WTC11 (cell line): Measurements from ENCODE around the gene TTC28. TPM values are rescaled to one million over a fixed set of nuclear protein-coding genes. Genes with fewer than 3 reads are reported as not detected.

Source experiments
- ATAC-seq: fragments of 200-7000 bp; cut with Tn5 transposase; 2 replicates; pipeline ENCODE4 v1.10.0; 2021; ENCODE audit warnings: mild to moderate bottlenecking, moderate library complexity
- CTCF ChIA-PET: fragments of 300-600 bp; sonication (Branson Sonifier 250); formaldehyde crosslinking; loops from one replicate; lab custom pipeline; 2021; ENCODE audit warnings: antibody characterized with exemption; lab: Charles Lee
- POLR2A ChIA-PET: fragments of 350-600 bp; sonication (Branson Sonifier 250); formaldehyde crosslinking; loops from one replicate; lab custom pipeline; 2021; ENCODE audit warnings: antibody characterized with exemption; lab: Charles Lee
- DNase-seq: peaks from one replicate; pipeline ENCODE4 v3.0.0; 2021; ENCODE audit warnings: low spot score
- H3K27ac Mint-ChIP-seq: 2 replicates; pipeline ENCODE4 v1.8.0; 2021; ENCODE audit warnings: mixed read lengths
- H3K27me3 Mint-ChIP-seq: 2 replicates; pipeline ENCODE4 v1.8.0; 2021; ENCODE audit warnings: low read depth, mild to moderate bottlenecking, moderate library complexity, mixed read lengths
- H3K36me3 Mint-ChIP-seq: 2 replicates; pipeline ENCODE4 v1.8.0; 2021; ENCODE audit warnings: mixed read lengths
- H3K4me1 Mint-ChIP-seq: 2 replicates; pipeline ENCODE4 v1.8.0; 2022; ENCODE audit warnings: mixed read lengths
- H3K4me3 Mint-ChIP-seq: 2 replicates; pipeline ENCODE4 v1.8.0; 2021; ENCODE audit warnings: mild to moderate bottlenecking, moderate library complexity, mixed read lengths
- H3K9me3 Mint-ChIP-seq: 2 replicates; pipeline ENCODE4 v1.8.0; 2021; ENCODE audit warnings: mixed read lengths
- AR ChIP-seq: fragments of 250-450 bp; sonication (Bioruptor Pico); IDR thresholded peaks from 2 replicates; pipeline ENCODE4 v1.9.0; 2021; ENCODE audit warnings: mild to moderate bottlenecking
- ARID4B ChIP-seq: sonication (generic); formaldehyde crosslinking; IDR thresholded peaks from 2 replicates; pipeline ENCODE4 v1.8.0; 2023; ENCODE audit warnings: missing genetic modification reagents, mild to moderate bottlenecking, borderline replicate concordance
- CDX4 ChIP-seq: fragments of 250-450 bp; sonication (Bioruptor Pico); IDR thresholded peaks from 2 replicates; pipeline ENCODE4 v1.9.0; 2021; ENCODE audit warnings: moderate library complexity, mild to moderate bottlenecking, inconsistent platforms, borderline replicate concordance
- CREB1 ChIP-seq: sonication (generic); formaldehyde crosslinking; IDR thresholded peaks from 2 replicates; pipeline ENCODE4 v1.8.0; 2023; ENCODE audit warnings: mild to moderate bottlenecking, missing genetic modification reagents
- ESRRA ChIP-seq: sonication (generic); formaldehyde crosslinking; IDR thresholded peaks from 2 replicates; pipeline ENCODE4 v1.8.1; 2022; ENCODE audit warnings: mild to moderate bottlenecking, missing genetic modification reagents, borderline replicate concordance
- ETV6 ChIP-seq: sonication (generic); formaldehyde crosslinking; IDR thresholded peaks from 2 replicates; pipeline ENCODE4 v1.8.1; 2022; ENCODE audit warnings: mild to moderate bottlenecking, missing genetic modification reagents
- FOXJ3 ChIP-seq: sonication (generic); formaldehyde crosslinking; IDR thresholded peaks from 2 replicates; pipeline ENCODE4 v1.9.0; 2021; ENCODE audit warnings: missing genetic modification reagents, mild to moderate bottlenecking, borderline replicate concordance
- GRHL2 ChIP-seq: fragments of 250-450 bp; sonication (Bioruptor Pico); IDR thresholded peaks from 2 replicates; pipeline ENCODE4 v1.8.0; 2022; ENCODE audit warnings: mild to moderate bottlenecking, moderate library complexity; ENCODE audit not compliant: insufficient replicate concordance, severe bottlenecking
- IRF2 ChIP-seq: sonication (generic); formaldehyde crosslinking; IDR thresholded peaks from 2 replicates; pipeline ENCODE4 v1.8.0; 2022; ENCODE audit warnings: low read depth, missing genetic modification reagents, borderline replicate concordance
- JUN ChIP-seq: sonication (generic); formaldehyde crosslinking; IDR thresholded peaks from 2 replicates; pipeline ENCODE4 v1.8.0; 2023; ENCODE audit warnings: mild to moderate bottlenecking, missing genetic modification reagents
- NR1H2 ChIP-seq: sonication (generic); formaldehyde crosslinking; IDR thresholded peaks from 2 replicates; pipeline ENCODE4 v1.9.0; 2021; ENCODE audit warnings: mild to moderate bottlenecking, moderate library complexity, missing genetic modification reagents
- OVOL2 ChIP-seq: fragments of 250-450 bp; sonication (Bioruptor Pico); IDR thresholded peaks from 2 replicates; pipeline ENCODE4 v1.9.0; 2021; ENCODE audit warnings: mild to moderate bottlenecking, borderline replicate concordance
- SMAD4 ChIP-seq: sonication (generic); formaldehyde crosslinking; IDR thresholded peaks from 2 replicates; pipeline ENCODE4 v1.8.0; 2022; ENCODE audit warnings: mild to moderate bottlenecking, missing genetic modification reagents
- TCF7 ChIP-seq: sonication (generic); formaldehyde crosslinking; IDR thresholded peaks from 2 replicates; pipeline ENCODE4 v1.8.0; 2022; ENCODE audit warnings: mild to moderate bottlenecking, low read depth, missing genetic modification reagents, moderate library complexity
- ZBTB43 ChIP-seq: sonication (generic); formaldehyde crosslinking; IDR thresholded peaks from 2 replicates; pipeline ENCODE4 v1.8.1; 2023; ENCODE audit warnings: mild to moderate bottlenecking, missing genetic modification reagents
- ZMAT4 ChIP-seq: fragments of 250-450 bp; sonication (Bioruptor Pico); IDR thresholded peaks from 2 replicates; pipeline ENCODE4 v1.9.0; 2021; ENCODE audit warnings: mild to moderate bottlenecking
- ZNF263 ChIP-seq: sonication (generic); formaldehyde crosslinking; IDR thresholded peaks from 2 replicates; pipeline ENCODE4 v1.8.1; 2022; ENCODE audit warnings: low read depth, mild to moderate bottlenecking, moderate library complexity, missing genetic modification reagents
- ZNF396 ChIP-seq: fragments of 250-450 bp; sonication (Bioruptor Pico); IDR thresholded peaks from 2 replicates; pipeline ENCODE4 v1.8.0; 2021; ENCODE audit warnings: mild to moderate bottlenecking, moderate library complexity, borderline replicate concordance
- ZNF512 ChIP-seq: sonication (generic); formaldehyde crosslinking; IDR thresholded peaks from 2 replicates; pipeline ENCODE4 v1.8.1; 2022; ENCODE audit warnings: missing genetic modification reagents, borderline replicate concordance
- total RNA-seq: library from RNA; stranded (reverse); gene quantifications from 3 replicates; pipeline ENCODE4 v1.2.3, GENCODE V29; 2021

TTC28 gene
- total RNA-seq, 1 experiment from 2014 or later, result 13.0 TPM

GRCh38 chr22:28105413-28105812 is 574.2 kb downstream of the TTC28 start:
- CTCF ChIA-PET, result no interaction called here
- no peak overlapping the region for H3K4me3 Mint-ChIP-seq

More at GRCh38 chr22:28105413-28105812, 574.2 kb downstream of the TTC28 start:
- no peaks in the 10 kb centered on the region for H3K9me3 Mint-ChIP-seq
- DNase-seq (no peak), ATAC-seq (no peak)
- H3K27ac Mint-ChIP-seq, result no peak overlapping the region
- H3K4me1 Mint-ChIP-seq, result peaks cover 11% of the 10 kb centered on the region
- no peak for TF ChIP-seq SMAD4 (CRISPR knock-in tag)
- no peak for TF ChIP-seq JUN (CRISPR knock-in tag)
- TF ChIP-seq ZBTB43 (CRISPR knock-in tag), result no peak
- no peak for TF ChIP-seq CREB1 (CRISPR knock-in tag)
- no peak for TF ChIP-seq NR1H2 (CRISPR knock-in tag)
- TF ChIP-seq ZMAT4, result no peak
- TF ChIP-seq AR, result no peak
- TF ChIP-seq OVOL2 (CRISPR knock-in tag), result no peak
- TF ChIP-seq ETV6 (CRISPR knock-in tag), result no peak
- TF ChIP-seq TCF7 (CRISPR knock-in tag), result no peak
- no peak for TF ChIP-seq CDX4 (CRISPR knock-in tag)
- no peak for TF ChIP-seq ARID4B
- no peak for TF ChIP-seq GRHL2 (CRISPR knock-in tag)
- no peak for TF ChIP-seq IRF2 (CRISPR knock-in tag)
- no peak for TF ChIP-seq ZNF263 (CRISPR knock-in tag)
- TF ChIP-seq ESRRA (CRISPR knock-in tag), result no peak
- TF ChIP-seq ZNF512 (CRISPR knock-in tag), result no peak
- no peak for TF ChIP-seq ZNF396 (CRISPR knock-in tag)
- no peak for TF ChIP-seq FOXJ3
- TF ChIP-seq, all 79 proteins: peak for 0
- POLR2A ChIA-PET, result no interaction called here
- Mint-ChIP-seq H3K36me3 (no peaks in the 10 kb centered on the region), H3K27me3 (no peaks in the 10 kb centered on the region)
